HepG2 (cell line): ENCODE data around the gene CABLES2. TPM values are rescaled to one million over a fixed set of nuclear protein-coding genes. Genes with fewer than 3 reads are reported as not detected.

Experiments used
- BRCA1 ChIP-seq: sonication (generic); formaldehyde crosslinking; IDR thresholded peaks from 2 replicates; pipeline ENCODE4 v1.4.0; 2020; ENCODE audit warnings: missing genetic modification reagents
- CREB1 ChIP-seq, 2 experiments: fragments of 450-650 bp in 1 of 2; IDR thresholded peaks; 2 replicates each; pipeline ENCODE4 v1.6.1; 2016 to 2017; ENCODE audit warnings: control low read depth in 1 of 2, mild to moderate bottlenecking in 1 of 2, missing compliant biosample characterization in 1 of 2, missing genetic modification characterization in 1 of 2
- NFKBIZ ChIP-seq: IDR thresholded peaks from 2 replicates; pipeline ENCODE4 v1.6.1; 2018; ENCODE audit warnings: missing genetic modification reagents, missing compliant biosample characterization
- PAWR ChIP-seq: sonication (generic); formaldehyde crosslinking; IDR thresholded peaks from 2 replicates; pipeline ENCODE4 v1.4.0; 2020; ENCODE audit warnings: missing genetic modification reagents, mild to moderate bottlenecking, borderline replicate concordance
- RFXANK ChIP-seq: IDR thresholded peaks from 2 replicates; pipeline ENCODE4 v1.6.1; 2016
- TBP ChIP-seq: sonication (generic); formaldehyde crosslinking; IDR thresholded peaks from 2 replicates; pipeline ENCODE4 v1.5.0; 2020; ENCODE audit warnings: missing genetic modification reagents
- U2AF2 ChIP-seq: fragments of 200-400 bp; formaldehyde crosslinking; IDR thresholded peaks from 2 replicates; pipeline ENCODE4 v1.6.1; 2017; ENCODE audit warnings: low read depth, mild to moderate bottlenecking, low read length
- ZNF136 ChIP-seq: sonication (generic); formaldehyde crosslinking; IDR thresholded peaks from 2 replicates; pipeline ENCODE4 v1.8.1; 2022; ENCODE audit warnings: low read depth, mild to moderate bottlenecking, moderate library complexity, missing genetic modification reagents
- ZNF557 ChIP-seq: sonication (generic); formaldehyde crosslinking; IDR thresholded peaks from 2 replicates; pipeline ENCODE4 v1.4.0; 2020; ENCODE audit warnings: missing genetic modification reagents
- polyA plus RNA-seq, 8 experiments: library from polyadenylated mRNA; depleted of rRNA in 3 of 8; stranded (reverse) in 7 of 8; unstranded in 1 of 8; fragments of >200 nt; fragmentation: Illumina TruSeq in 4 of 8; extraction: Trizol in 4 of 8; gene quantifications; 2 replicates each; pipeline versions ENCODE4 v1.2.1 to v1.2.3, GENCODE V29; 2011 to 2016; ENCODE audit warnings: low read depth in 4 of 8, missing spikeins in 1 of 8, mixed read lengths in 1 of 8; ENCODE audit not compliant: insufficient read depth in 1 of 8
- total RNA-seq, 5 experiments: library from RNA; depleted of rRNA; stranded (reverse); fragments of >200 nt; fragmentation: Illumina TruSeq; extraction: Trizol; gene quantifications; 2 replicates each; pipeline ENCODE4 v1.2.3, GENCODE V29; 2016; ENCODE audit warnings: low read depth in 1 of 5
- TF ChIP-seq, protein P1 (sequence below): sonication (generic); formaldehyde crosslinking; IDR thresholded peaks from 2 replicates; pipeline ENCODE4 v1.8.1; 2023; ENCODE audit warnings: mild to moderate bottlenecking, missing genetic modification reagents
- TF ChIP-seq, protein P2 (sequence below): sonication (generic); formaldehyde crosslinking; IDR thresholded peaks from 2 replicates; pipeline ENCODE4 v1.5.1; 2020; ENCODE audit warnings: missing genetic modification reagents, mild to moderate bottlenecking, borderline replicate concordance
- TF ChIP-seq, protein P3 (sequence below): sonication (generic); formaldehyde crosslinking; IDR thresholded peaks from 2 replicates; pipeline ENCODE4 v1.4.0; 2020; ENCODE audit warnings: missing genetic modification reagents
- TF ChIP-seq, protein P4 (sequence below): IDR thresholded peaks from 2 replicates; pipeline ENCODE4 v1.6.1; 2016; ENCODE audit warnings: missing biosample characterization, missing genetic modification reagents, low read depth
- TF ChIP-seq, protein P5 (sequence below): sonication (generic); formaldehyde crosslinking; IDR thresholded peaks from 2 replicates; pipeline ENCODE4 v1.4.0; 2020; ENCODE audit warnings: missing genetic modification reagents
- TF ChIP-seq, protein P6 (sequence below): sonication (generic); formaldehyde crosslinking; IDR thresholded peaks from 2 replicates; pipeline ENCODE4 v1.4.0; 2020; ENCODE audit warnings: mild to moderate bottlenecking, missing genetic modification reagents

The CABLES2 gene
- total and polyA plus RNA-seq, 2 of the 13 experiments (the other 11 are each of a cell fraction or from before 2014, with no cell fraction given) = 5.2 to 9.7 TPM

DNA sequence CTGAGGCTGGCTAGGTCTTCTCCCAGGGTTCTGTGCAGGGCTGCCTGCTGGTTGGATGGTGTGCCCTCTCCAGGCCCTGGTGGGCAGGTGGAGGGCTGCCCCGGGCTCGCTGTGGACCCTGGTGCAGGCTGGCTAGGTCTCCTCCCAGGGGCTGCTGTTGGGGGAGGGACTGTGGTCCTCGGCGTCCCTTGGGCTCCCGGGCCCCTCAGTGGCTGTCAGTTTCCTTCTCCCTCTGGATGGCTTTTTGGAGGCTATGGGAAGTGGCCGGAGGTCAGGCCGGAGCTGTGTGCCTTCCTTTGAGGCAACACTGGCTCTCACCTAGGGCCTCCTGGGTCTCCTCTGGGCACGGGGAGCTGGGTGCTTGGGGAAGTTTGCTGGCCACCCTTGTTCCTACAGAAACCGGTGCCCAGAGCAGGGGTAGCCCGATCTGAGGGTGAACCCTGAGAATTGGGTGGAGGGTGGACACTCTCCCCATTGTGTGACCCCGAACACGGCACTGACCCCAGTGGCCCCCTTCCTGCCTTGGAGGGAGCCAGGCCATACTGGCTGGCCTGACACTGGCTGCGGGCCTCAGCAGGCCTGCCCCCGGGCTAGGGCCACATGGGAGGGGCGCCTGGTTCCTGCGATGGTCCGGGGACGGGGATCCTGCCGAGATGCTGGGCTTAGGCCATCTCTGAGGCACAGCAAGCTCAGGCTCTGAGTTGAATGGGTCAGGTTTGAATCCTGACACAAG is 3.8 kb upstream of the CABLES2 start (continued):
- TF ChIP-seq, protein P1, sequence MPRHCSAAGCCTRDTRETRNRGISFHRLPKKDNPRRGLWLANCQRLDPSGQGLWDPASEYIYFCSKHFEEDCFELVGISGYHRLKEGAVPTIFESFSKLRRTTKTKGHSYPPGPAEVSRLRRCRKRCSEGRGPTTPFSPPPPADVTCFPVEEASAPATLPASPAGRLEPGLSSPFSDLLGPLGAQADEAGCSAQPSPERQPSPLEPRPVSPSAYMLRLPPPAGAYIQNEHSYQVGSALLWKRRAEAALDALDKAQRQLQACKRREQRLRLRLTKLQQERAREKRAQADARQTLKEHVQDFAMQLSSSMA = peak; percentile 76; the same call in 1 of the 2 replicates
- TF ChIP-seq CREB1 (IDR thresholded peaks at IDR 0.05) (no peak), CREB1 (CRISPR knock-in tag; IDR thresholded peaks at IDR 0.05) (no peak), TBP (no peak), NFKBIZ (CRISPR knock-in tag) (no peak), RFXANK (no peak), BRCA1 (CRISPR knock-in tag) (no peak), ZNF557 (CRISPR knock-in tag) (no peak), U2AF2 (no peak), ZNF136 (CRISPR knock-in tag) (0 out of 2 replicates have a peak, but pooled peaks have one; percentile 53), PAWR (CRISPR knock-in tag) (no peak)
- TF ChIP-seq, protein P2, sequence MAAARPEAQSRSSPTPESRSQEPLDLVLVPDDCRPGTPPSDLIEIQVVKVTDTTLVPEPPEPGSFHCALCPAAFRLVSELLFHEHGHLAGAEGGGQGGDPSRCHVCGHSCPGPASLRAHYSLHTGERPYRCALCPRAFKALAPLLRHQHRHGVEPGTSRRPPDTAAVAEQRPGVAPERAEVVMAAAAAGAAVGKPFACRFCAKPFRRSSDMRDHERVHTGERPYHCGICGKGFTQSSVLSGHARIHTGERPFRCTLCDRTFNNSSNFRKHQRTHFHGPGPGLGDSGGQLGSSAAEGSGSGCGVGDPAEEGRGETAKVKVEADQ (CRISPR knock-in tag) = no peak; the same call in 1 of the 2 replicates
- TF ChIP-seq, protein P3, sequence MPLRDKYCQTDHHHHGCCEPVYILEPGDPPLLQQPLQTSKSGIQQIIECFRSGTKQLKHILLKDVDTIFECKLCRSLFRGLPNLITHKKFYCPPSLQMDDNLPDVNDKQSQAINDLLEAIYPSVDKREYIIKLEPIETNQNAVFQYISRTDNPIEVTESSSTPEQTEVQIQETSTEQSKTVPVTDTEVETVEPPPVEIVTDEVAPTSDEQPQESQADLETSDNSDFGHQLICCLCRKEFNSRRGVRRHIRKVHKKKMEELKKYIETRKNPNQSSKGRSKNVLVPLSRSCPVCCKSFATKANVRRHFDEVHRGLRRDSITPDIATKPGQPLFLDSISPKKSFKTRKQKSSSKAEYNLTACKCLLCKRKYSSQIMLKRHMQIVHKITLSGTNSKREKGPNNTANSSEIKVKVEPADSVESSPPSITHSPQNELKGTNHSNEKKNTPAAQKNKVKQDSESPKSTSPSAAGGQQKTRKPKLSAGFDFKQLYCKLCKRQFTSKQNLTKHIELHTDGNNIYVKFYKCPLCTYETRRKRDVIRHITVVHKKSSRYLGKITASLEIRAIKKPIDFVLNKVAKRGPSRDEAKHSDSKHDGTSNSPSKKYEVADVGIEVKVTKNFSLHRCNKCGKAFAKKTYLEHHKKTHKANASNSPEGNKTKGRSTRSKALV (CRISPR knock-in tag) = no peak
- TF ChIP-seq, protein P4, sequence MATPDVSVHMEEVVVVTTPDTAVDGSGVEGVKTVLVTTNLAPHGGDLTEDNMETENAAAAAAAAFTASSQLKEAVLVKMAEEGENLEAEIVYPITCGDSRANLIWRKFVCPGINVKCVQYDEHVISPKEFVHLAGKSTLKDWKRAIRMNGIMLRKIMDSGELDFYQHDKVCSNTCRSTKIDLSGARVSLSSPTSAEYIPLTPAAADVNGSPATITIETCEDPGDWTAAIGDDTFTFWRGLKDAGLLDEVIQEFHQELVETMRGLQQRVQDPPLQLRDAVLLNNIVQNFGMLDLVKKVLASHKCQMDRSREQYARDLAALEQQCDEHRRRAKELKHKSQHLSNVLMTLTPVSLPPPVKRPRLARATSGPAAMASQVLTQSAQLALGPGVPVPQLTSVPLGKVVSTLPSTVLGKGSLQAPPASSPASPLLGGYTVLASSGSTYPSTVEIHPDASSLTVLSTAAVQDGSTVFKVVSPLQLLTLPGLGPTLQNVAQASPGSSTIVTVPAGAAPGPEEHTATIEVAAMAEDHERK (CRISPR knock-in tag) = no peak
- TF ChIP-seq, protein P5, sequence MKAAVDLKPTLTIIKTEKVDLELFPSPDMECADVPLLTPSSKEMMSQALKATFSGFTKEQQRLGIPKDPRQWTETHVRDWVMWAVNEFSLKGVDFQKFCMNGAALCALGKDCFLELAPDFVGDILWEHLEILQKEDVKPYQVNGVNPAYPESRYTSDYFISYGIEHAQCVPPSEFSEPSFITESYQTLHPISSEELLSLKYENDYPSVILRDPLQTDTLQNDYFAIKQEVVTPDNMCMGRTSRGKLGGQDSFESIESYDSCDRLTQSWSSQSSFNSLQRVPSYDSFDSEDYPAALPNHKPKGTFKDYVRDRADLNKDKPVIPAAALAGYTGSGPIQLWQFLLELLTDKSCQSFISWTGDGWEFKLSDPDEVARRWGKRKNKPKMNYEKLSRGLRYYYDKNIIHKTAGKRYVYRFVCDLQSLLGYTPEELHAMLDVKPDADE (CRISPR knock-in tag) = no peak
- TF ChIP-seq, protein P6, sequence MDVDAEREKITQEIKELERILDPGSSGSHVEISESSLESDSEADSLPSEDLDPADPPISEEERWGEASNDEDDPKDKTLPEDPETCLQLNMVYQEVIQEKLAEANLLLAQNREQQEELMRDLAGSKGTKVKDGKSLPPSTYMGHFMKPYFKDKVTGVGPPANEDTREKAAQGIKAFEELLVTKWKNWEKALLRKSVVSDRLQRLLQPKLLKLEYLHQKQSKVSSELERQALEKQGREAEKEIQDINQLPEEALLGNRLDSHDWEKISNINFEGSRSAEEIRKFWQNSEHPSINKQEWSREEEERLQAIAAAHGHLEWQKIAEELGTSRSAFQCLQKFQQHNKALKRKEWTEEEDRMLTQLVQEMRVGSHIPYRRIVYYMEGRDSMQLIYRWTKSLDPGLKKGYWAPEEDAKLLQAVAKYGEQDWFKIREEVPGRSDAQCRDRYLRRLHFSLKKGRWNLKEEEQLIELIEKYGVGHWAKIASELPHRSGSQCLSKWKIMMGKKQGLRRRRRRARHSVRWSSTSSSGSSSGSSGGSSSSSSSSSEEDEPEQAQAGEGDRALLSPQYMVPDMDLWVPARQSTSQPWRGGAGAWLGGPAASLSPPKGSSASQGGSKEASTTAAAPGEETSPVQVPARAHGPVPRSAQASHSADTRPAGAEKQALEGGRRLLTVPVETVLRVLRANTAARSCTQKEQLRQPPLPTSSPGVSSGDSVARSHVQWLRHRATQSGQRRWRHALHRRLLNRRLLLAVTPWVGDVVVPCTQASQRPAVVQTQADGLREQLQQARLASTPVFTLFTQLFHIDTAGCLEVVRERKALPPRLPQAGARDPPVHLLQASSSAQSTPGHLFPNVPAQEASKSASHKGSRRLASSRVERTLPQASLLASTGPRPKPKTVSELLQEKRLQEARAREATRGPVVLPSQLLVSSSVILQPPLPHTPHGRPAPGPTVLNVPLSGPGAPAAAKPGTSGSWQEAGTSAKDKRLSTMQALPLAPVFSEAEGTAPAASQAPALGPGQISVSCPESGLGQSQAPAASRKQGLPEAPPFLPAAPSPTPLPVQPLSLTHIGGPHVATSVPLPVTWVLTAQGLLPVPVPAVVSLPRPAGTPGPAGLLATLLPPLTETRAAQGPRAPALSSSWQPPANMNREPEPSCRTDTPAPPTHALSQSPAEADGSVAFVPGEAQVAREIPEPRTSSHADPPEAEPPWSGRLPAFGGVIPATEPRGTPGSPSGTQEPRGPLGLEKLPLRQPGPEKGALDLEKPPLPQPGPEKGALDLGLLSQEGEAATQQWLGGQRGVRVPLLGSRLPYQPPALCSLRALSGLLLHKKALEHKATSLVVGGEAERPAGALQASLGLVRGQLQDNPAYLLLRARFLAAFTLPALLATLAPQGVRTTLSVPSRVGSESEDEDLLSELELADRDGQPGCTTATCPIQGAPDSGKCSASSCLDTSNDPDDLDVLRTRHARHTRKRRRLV (CRISPR knock-in tag) = no peak
